ENCODE measurements around the gene PDE10A. TPM values are rescaled to one million over a fixed set of nuclear protein-coding genes. Genes with fewer than 3 reads are reported as not detected.

The PDE10A gene
- total and polyA plus RNA-seq, 2 of the 13 experiments (the other 11 are each of a cell fraction or from before 2014, with no cell fraction given), result not detected

- TF ChIP-seq ZNF407 (CRISPR knock-in tag; IDR thresholded peaks at IDR 0.05; ENCODE audit: not compliant biosample characterization) (no peak), ZNF747 (CRISPR knock-in tag; IDR thresholded peaks at IDR 0.05; ENCODE audit: borderline replicate concordance) (no peak), LRRFIP1 (CRISPR knock-in tag; conservative IDR thresholded peaks at IDR 0.05) (no peak), BCL6 (CRISPR knock-in tag; IDR thresholded peaks at IDR 0.05) (no peak), ZNF510 (CRISPR knock-in tag; IDR thresholded peaks at IDR 0.05; ENCODE audit: low read depth) (no peak), ZNF562 (CRISPR knock-in tag; IDR thresholded peaks at IDR 0.05; ENCODE audit: borderline replicate concordance) (no peak), SRY (CRISPR knock-in tag; IDR thresholded peaks at IDR 0.05) (no peak), CREB3 (CRISPR knock-in tag; IDR thresholded peaks at IDR 0.05) (no peak)
Measured at GRCh38 chr6:165568326-165568725, 94.7 kb downstream of the PDE10A start (continued).

All from HepG2 (cell line).